OCI-LY7 (cell line): Measurements from ENCODE around the gene ADAMTS2. TPM values are rescaled to one million over a fixed set of nuclear protein-coding genes. Genes with fewer than 3 reads are reported as not detected.

ENCODE experiments used
- BruUV-seq: library from RNA; stranded (reverse); fragments of 400-500 nt; replicated peaks from 2 replicates; lab custom pipeline; 2021; lab: Mats Ljungman, UMichigan
- CTCF ChIA-PET: fragments of 300-600 bp; sonication (Branson Sonifier 250); formaldehyde crosslinking; loops from one replicate; lab custom pipeline; 2022; ENCODE audit warnings: antibody characterized with exemption; ENCODE audit not compliant: unreplicated experiment; lab: Charles Lee
- POLR2A ChIA-PET: fragments of 300-600 bp; sonication (Branson Sonifier 250); formaldehyde crosslinking; loops from one replicate; lab custom pipeline; 2022; ENCODE audit warnings: antibody characterized with exemption; lab: Charles Lee
- DNase-seq: peaks from one replicate; pipeline ENCODE4 v3.0.0-alpha.2; 2015; ENCODE audit warnings: low spot score
- H2AFZ ChIP-seq: fragments of 200-600 bp; sonication (generic), shearing (Covaris generic); 2 replicates; pipeline ENCODE4 v1.6.1; 2014; ENCODE audit warnings: mild to moderate bottlenecking, antibody characterized with exemption, low read length, moderate library complexity
- H3K27ac ChIP-seq: fragments of 200-600 bp; sonication (generic); 2 replicates; pipeline ENCODE4 v1.5.1; 2014; ENCODE audit warnings: mixed run types, low read depth, mild to moderate bottlenecking, moderate library complexity, low read length, inconsistent platforms; ENCODE audit not compliant: poor library complexity, severe bottlenecking
- H3K36me3 ChIP-seq: fragments of 200-600 bp; sonication (generic); 2 replicates; pipeline ENCODE4 v1.6.1; 2014; ENCODE audit warnings: mild to moderate bottlenecking, antibody characterized with exemption, low read length, moderate library complexity, mixed read lengths; ENCODE audit not compliant: insufficient read depth
- H3K4me1 ChIP-seq: fragments of 200-600 bp; sonication (generic); 2 replicates; pipeline ENCODE4 v1.5.1; 2014; ENCODE audit warnings: mild to moderate bottlenecking, low read length; ENCODE audit not compliant: insufficient read depth, poor library complexity, severe bottlenecking
- H3K4me2 ChIP-seq: fragments of 200-600 bp; sonication (generic); 2 replicates; pipeline ENCODE4 v1.6.1; 2014; ENCODE audit warnings: mild to moderate bottlenecking, low read length
- H3K4me3 ChIP-seq: fragments of 200-600 bp; sonication (generic); 2 replicates; pipeline ENCODE4 v1.5.1; 2014; ENCODE audit warnings: mild to moderate bottlenecking, low read depth, low read length; ENCODE audit not compliant: poor library complexity, severe bottlenecking
- H3K79me2 ChIP-seq: fragments of 200-600 bp; sonication (generic); 2 replicates; pipeline ENCODE4 v1.6.1; 2016; ENCODE audit warnings: low read depth, mild to moderate bottlenecking, low read length, moderate library complexity, mixed read lengths; ENCODE audit not compliant: insufficient read depth
- H3K9me2 ChIP-seq: fragments of 200-600 bp; sonication (generic); 2 replicates; pipeline ENCODE4 v1.6.1; 2016; ENCODE audit warnings: mild to moderate bottlenecking, low read length, mixed read lengths; ENCODE audit not compliant: insufficient read depth
- H3K9me3 ChIP-seq: fragments of 200-600 bp; sonication (generic); 2 replicates; pipeline ENCODE4 v1.6.1; 2014; ENCODE audit warnings: mild to moderate bottlenecking, mixed run types, low read length, mixed read lengths
- H4K20me1 ChIP-seq: fragments of 200-600 bp; sonication (generic); 2 replicates; pipeline ENCODE4 v1.6.1; 2014; ENCODE audit warnings: mild to moderate bottlenecking, antibody characterized with exemption, low read length, moderate library complexity, mixed read lengths; ENCODE audit not compliant: insufficient read depth
- CTCF ChIP-seq: fragments of 200-600 bp; sonication (generic); conservative IDR thresholded peaks from 2 replicates; pipeline ENCODE4 v1.5.1; 2014; ENCODE audit warnings: mild to moderate bottlenecking, antibody characterized with exemption, low read length, moderate library complexity, mixed read lengths
- EZH2phosphoT487 ChIP-seq: fragments of 200-600 bp; sonication (generic); IDR thresholded peaks from 2 replicates; pipeline ENCODE4 v1.6.1; 2018; ENCODE audit warnings: low read depth, borderline replicate concordance, mild to moderate bottlenecking, mixed run types, antibody characterized with exemption, low read length, moderate library complexity, mixed read lengths
- intact Hi-C: fragments of 100-400 bp; cut with micrococcal nuclease; formaldehyde crosslinking; loops from one replicate; pipeline ENCODE4 v1.10.0; 2022; ENCODE audit not compliant: unreplicated experiment
- total RNA-seq, 2 experiments: library from RNA; depleted of rRNA in 1 of 2; stranded (reverse); fragments of >200 nt in 1 of 2; shearing (Covaris generic) in 1 of 2; gene quantifications; 2 replicates each; pipeline ENCODE4 v1.2.3, GENCODE V29; 2014 to 2022

The ADAMTS2 gene
- total RNA-seq, 2 experiments from 2014 or later = not detected

GRCh38 chr5:179192891-179193470, 152.3 kb downstream of the ADAMTS2 start:
- ChIA-PET POLR2A (no interaction called here), CTCF (no interaction called here)
- Histone ChIP-seq H3K9me3 (no peaks in the 10 kb centered on the region), H3K4me3 (no peak overlapping the region), H3K79me2 (no peaks in the 10 kb centered on the region), H4K20me1 (no peaks in the 10 kb centered on the region), H3K27ac (no peak overlapping the region), H3K4me2 (no peak overlapping the region), H3K4me1 (no peaks in the 10 kb centered on the region), H2AFZ (no peak overlapping the region), H3K36me3 (no peaks in the 10 kb centered on the region), H3K9me2 (no peaks in the 10 kb centered on the region)
- BruUV-seq = no TSS peak
- TF ChIP-seq EZH2phosphoT487 (no peak), CTCF (no peak)
- intact Hi-C loops = no loop called here
- no peak for DNase-seq

GRCh38 chr5:179192185-179192890, 152.9 kb downstream of the ADAMTS2 start:
- no peaks in the 10 kb centered on the region for H4K20me1 ChIP-seq
- ChIA-PET POLR2A (no interaction called here), CTCF (no interaction called here)
- H3K9me3 ChIP-seq = no peaks in the 10 kb centered on the region
- intact Hi-C loops = no loop called here
- H3K79me2 ChIP-seq = no peaks in the 10 kb centered on the region
- no TSS peak for BruUV-seq
- no peak overlapping the region for H3K27ac ChIP-seq
- no peak overlapping the region for H2AFZ ChIP-seq
- no peaks in the 10 kb centered on the region for H3K4me1 ChIP-seq
- H3K4me2 ChIP-seq = no peak overlapping the region
- no peak overlapping the region for H3K4me3 ChIP-seq
- no peaks in the 10 kb centered on the region for H3K36me3 ChIP-seq
- no peak for DNase-seq
- TF ChIP-seq CTCF (no peak), EZH2phosphoT487 (no peak)
- H3K9me2 ChIP-seq = no peaks in the 10 kb centered on the region

GRCh38 chr5:179191506-179192184, 153.6 kb downstream of the ADAMTS2 start:
- Histone ChIP-seq H3K9me2 (no peaks in the 10 kb centered on the region), H3K4me3 (no peak overlapping the region), H3K79me2 (no peaks in the 10 kb centered on the region), H3K4me1 (no peaks in the 10 kb centered on the region), H2AFZ (no peak overlapping the region), H3K27ac (no peak overlapping the region), H3K4me2 (no peak overlapping the region), H3K9me3 (no peaks in the 10 kb centered on the region), H3K36me3 (no peaks in the 10 kb centered on the region), H4K20me1 (no peaks in the 10 kb centered on the region)
- TF ChIP-seq EZH2phosphoT487 = no peak
- no peak for TF ChIP-seq CTCF
- POLR2A ChIA-PET = no interaction called here
- DNase-seq = no peak
- BruUV-seq = no TSS peak
- CTCF ChIA-PET = no interaction called here
- intact Hi-C loops = no loop called here
